Measurements from ENCODE around the gene SH3PXD2A.

The SH3PXD2A gene

DNA sequence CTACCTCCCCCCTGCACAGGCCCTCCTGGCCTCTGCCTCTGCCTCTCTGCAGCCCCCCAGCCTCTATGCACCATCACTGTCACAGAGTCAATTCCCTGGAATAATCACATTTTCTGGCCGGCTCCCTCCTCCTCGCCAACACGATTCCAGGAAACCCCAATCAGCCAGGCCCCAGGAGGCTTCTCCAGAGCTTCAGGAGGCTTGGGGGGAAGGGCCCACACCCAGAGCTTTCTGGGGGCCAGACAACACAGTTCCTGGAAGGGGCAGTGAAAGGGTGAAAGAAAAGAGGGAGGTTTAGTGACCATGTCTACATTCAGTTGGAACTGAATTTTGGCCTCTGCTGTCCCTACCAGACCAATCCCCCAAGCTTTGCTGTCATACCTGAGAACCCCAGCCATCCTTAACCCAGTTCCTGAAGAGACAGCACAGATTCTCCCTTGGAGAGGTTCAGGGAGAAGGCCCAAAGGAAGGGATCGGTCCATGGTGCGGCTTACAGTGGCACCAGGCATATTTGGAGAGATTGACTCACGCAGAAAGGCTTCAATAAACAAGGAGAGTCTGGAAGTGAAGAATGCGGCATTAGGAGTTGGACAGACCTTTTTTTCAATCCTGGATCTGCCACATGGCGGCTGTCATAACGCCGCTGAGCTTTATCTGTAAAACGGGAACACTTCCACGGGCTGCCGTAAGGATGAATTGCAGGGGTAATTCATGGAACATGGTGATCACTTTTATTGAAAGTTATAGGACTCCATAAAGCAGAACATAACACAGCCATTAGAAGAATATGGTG is 272.8 kb downstream of the SH3PXD2A start:
- no peak for DNase-seq (ENCODE audit: low read depth in 3 of 3)

GRCh38 chr10:103581499-103581898 is 273.9 kb downstream of the SH3PXD2A start:
- no peak for DNase-seq (ENCODE audit: low read depth in 3 of 3)

DNA sequence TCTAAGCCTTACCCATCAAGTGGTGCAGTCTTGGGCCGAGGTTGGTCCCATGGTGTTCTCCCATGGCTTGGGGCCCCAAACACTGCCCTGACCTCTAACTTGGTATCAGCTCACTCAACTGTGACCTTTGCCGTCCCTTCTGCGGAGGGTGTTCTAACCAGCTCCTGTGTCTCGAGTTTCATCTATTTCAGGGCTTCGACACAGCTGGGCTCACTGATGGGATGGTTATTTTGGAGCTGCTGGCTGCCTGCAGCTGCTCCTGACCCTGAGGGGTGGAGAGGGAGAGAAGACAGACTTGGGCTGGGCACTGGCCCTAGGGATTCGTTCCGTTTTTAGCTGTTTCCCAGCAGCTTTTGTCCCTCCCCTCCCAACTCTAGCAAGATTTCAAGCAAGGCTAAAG is 274.9 kb downstream of the SH3PXD2A start:
- DNase-seq (ENCODE audit: low read depth in 3 of 3) = no peak

DNA sequence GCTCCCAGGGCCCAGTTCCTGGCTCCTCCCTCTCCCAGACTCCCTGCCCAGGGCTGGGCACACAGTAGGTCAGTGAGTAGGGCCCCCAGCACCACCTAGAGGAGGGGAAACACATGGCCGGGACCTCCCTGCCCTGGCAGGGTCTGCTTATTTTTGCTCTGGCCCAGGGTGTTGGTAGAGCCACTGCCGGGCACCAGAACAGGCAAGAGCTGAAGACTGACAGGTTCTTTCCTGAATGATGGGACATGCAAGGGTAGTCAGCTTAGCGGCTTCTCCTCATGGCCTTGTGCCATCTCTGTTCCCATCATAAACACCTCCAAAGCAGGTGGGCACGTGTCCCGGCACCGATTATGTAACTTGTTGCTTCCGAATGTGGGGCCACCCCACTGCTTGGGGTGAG is 275.4 kb downstream of the SH3PXD2A start:
- no peak for DNase-seq (ENCODE audit: low read depth in 3 of 3)

DNA sequence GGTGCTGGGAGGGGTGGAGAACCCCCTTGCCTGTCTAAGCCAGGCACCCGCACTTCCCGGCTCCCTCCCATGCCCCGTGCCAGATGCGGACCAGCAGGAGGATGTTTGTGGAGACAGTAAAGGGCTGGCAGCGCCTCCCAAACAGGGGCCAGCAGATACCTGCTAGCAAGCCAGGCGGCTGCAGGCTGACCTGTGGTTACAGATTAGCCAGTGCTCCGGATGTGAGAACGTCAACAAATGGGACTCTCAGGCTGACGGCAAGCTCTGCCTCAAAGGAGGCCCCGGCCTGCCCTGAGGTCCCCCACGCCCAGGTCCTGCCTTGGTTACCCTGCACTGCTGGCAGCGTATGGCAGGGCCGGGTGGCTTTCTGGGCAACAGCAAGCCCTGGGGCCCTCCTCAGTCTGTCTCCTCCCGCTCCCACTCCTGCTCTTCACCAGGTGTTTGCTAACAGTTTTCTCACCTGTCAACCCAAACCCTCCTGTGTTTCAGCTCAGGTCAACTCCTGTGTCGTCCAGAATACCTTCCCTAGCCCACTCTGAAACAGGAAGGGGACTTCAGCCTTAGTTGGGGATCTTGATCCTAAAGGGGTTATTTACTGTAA is 276.5 kb downstream of the SH3PXD2A start:
- no peak for DNase-seq (ENCODE audit: low read depth in 3 of 3)

GRCh38 chr10:103576862-103577261 is 278.5 kb downstream of the SH3PXD2A start:
- DNase-seq (ENCODE audit: low read depth in 3 of 3) = no peak

GRCh38 chr10:103576076-103576471 is 279.3 kb downstream of the SH3PXD2A start:
- no peak for DNase-seq (ENCODE audit: low read depth in 3 of 3)

- DNase-seq (ENCODE audit: low read depth in 3 of 3) = no peak
Observed at GRCh38 chr10:103575416-103576075, 279.8 kb downstream of the SH3PXD2A start.

- DNase-seq (ENCODE audit: low read depth in 3 of 3) = no peak
Observed at GRCh38 chr10:103574097-103575061, 281.0 kb downstream of the SH3PXD2A start.

DNA sequence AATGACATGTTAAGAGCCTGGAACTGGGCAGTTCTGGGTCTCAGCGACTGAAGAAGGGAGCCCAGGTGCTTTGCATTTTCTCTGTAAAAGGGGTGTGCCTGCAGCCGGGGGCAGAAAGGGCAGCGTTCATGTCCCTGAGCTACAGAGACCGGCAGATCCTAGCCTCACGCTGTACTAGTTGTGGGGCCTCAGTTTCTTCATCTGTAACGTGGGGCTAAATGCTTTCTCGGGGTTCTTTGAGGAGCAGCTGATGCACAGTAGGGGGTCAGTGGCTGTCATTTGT is 282.2 kb downstream of the SH3PXD2A start:
- no peak for DNase-seq (ENCODE audit: low read depth in 3 of 3)

GRCh38 chr10:103572347-103573204 is 282.8 kb downstream of the SH3PXD2A start:
- no peak for DNase-seq (ENCODE audit: low read depth in 3 of 3)

DNA sequence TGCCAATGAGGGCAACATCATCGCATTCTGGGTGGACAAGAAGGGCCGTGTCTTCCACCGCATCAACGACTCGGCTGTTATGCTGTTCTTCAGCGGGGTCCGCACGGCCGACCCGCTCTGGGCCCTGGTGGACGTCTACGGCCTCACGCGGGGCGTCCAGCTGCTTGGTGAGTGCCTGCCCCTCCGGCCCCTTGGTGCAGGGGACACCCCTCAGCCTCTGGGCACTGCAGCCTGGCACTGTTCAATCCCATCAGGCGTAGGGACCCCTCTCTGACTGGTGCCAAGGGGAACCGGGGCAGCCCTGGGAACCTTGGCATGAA is 283.8 kb downstream of the SH3PXD2A start:
- DNase-seq (ENCODE audit: low read depth in 3 of 3) = no peak

DNA sequence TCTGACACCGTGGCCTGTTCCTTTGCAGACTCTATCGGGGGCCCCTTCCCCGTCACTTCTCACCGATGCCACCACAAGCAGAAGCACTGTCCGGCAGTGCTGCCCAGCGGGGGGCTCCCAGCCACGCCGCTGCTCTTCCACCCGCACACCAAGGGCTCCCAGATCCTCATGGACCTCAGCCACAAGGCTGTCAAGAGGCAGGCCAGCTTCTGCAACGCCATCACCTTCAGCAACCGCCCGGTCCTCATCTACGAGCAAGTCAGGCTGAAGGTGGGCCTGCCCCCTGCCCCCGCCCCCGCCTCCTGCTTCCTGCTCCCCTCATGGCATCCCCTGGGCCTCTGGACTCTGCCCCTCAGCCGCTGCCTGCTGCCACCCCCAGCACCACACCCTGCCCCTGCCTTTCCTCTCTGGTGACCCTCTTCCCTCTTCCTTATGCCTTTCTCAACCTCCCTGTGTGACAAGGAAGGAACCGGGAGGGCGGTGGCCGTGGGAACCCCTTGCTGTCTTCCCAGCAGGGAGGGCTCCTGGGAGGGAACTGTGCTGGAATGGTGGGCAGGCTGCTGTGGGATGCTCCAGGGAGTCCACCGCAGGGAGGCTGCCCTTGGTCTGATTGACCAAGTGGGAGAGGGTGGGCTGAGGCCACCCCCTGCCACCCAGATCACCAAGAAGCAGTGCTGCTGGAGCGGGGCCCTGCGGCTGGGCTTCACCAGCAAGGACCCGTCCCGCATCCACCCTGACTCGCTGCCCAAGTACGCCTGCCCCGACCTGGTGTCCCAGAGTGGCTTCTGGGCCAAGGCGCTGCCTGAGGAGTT is 284.3 kb downstream of the SH3PXD2A start:
- no peak for DNase-seq (ENCODE audit: low read depth in 3 of 3)

- no peak for DNase-seq (ENCODE audit: low read depth in 3 of 3)
Observed at GRCh38 chr10:103569896-103570295, 285.5 kb downstream of the SH3PXD2A start.

- DNase-seq (ENCODE audit: low read depth in 3 of 3) = no peak
Observed at GRCh38 chr10:103568505-103568904, 286.9 kb downstream of the SH3PXD2A start.

DNA sequence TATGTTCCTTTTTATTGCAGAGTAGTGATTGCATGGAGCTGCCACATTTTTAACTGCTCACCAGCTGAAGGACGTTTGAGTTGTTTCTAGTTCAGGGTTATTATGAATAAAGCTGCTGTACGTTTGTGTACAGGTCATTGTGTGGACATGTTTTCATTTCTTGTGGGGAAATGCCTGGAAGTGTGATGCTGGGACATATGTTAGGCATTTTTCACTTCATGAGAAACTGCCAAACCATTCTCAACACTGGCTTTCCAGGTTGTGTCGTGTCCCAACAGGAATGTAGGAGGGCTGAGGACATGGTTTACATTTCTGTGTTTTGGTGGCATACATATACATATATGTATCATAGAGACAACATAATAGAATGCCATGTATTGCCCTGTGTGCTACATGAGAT is 288.8 kb downstream of the SH3PXD2A start:
- no peak for DNase-seq (ENCODE audit: low read depth in 3 of 3)

- no peak for DNase-seq (ENCODE audit: low read depth in 3 of 3)
Observed at GRCh38 chr10:103564776-103565520, 290.4 kb downstream of the SH3PXD2A start.

DNA sequence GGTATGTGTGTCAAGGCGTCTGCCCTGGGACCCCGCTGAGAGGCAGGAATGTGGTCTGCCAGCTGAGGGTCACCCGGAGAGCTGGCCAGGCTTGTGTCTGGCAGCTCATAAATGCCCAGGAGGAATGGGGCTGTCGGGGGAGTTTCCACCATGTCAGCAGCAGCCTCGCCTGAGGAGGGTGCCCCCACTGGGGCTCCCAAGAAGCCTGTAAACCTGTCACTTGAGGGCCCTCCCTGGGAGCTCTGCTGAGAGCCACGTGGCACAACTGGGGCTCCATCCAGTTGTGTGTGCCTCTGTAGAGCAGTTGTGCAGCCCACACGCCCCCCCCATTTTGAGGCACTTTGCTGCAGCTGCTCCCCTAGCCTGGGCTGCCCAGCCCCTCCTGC is 291.3 kb downstream of the SH3PXD2A start:
- no peak for DNase-seq (ENCODE audit: low read depth in 3 of 3)

GRCh38 chr10:103563231-103564115 is 291.9 kb downstream of the SH3PXD2A start:
- DNase-seq (ENCODE audit: low read depth in 3 of 3) = no peak

Data from stimulated activated CD4-positive, alpha-beta T cell treated with anti-CD3 and anti-CD28 coated beads, TNF-alpha, amount 100 ng/mL, for 4 hours (primary cell).